ENCODE measurements around the gene RGS8.

- TF ChIP-seq CTCF (conservative IDR thresholded peaks at IDR 0.05; ENCODE audit: low read depth, low read length) (no peak), MAZ (IDR thresholded peaks at IDR 0.05; ENCODE audit: borderline replicate concordance, low read depth, low read length) (no peak), MAFK (IDR thresholded peaks at IDR 0.05; ENCODE audit: low read depth, low read length) (no peak), POLR2A (IDR thresholded peaks at IDR 0.05; ENCODE audit: low read depth, low read length) (no peak), USF2 (IDR thresholded peaks at IDR 0.05; ENCODE audit: low read depth, low read length) (no peak), BHLHE40 (IDR thresholded peaks at IDR 0.05; ENCODE audit: low read depth, low read length) (no peak), SMC3 (IDR thresholded peaks at IDR 0.05; ENCODE audit: low read depth, low read length) (no peak), FOS (IDR thresholded peaks at IDR 0.05; ENCODE audit: low read depth, low read length) (no peak), MXI1 (IDR thresholded peaks at IDR 0.05; ENCODE audit: borderline replicate concordance, low read depth, low read length) (no peak)
These were observed 31.5 kb downstream of the RGS8 start for GRCh38 chr1:182652933-182653332.

All from IMR-90 (cell line).